Panc1 (cell line): ENCODE results near the gene GRID2IP. TPM values are rescaled to one million over a fixed set of nuclear protein-coding genes. Genes with fewer than 3 reads are reported as not detected.

Experiments used
- ATAC-seq: fragments of 200-7000 bp; cut with Tn5 transposase; 2 replicates; pipeline ENCODE4 v1.9.1; 2020; ENCODE audit warnings: mild to moderate bottlenecking, moderate library complexity
- BruUV-seq: library from RNA; stranded (reverse); fragments of 400-500 nt; replicated peaks from 2 replicates; lab custom pipeline; 2021; lab: Mats Ljungman, UMichigan
- CTCF ChIA-PET: fragments of 300-600 bp; sonication (Branson Sonifier 250); formaldehyde crosslinking; loops from one replicate; lab custom pipeline; 2022; ENCODE audit warnings: antibody characterized with exemption; lab: Charles Lee
- POLR2A ChIA-PET: fragments of 300-600 bp; sonication (Branson Sonifier 250); formaldehyde crosslinking; loops from one replicate; lab custom pipeline; 2022; ENCODE audit warnings: antibody characterized with exemption; lab: Charles Lee
- DNase-seq: peaks from one replicate; pipeline ENCODE4 v3.0.0-alpha.2; 2010; ENCODE audit warnings: low read depth, low spot score
- H3K27ac ChIP-seq: 2 replicates; pipeline ENCODE4 v1.5.1; 2011; ENCODE audit warnings: mild to moderate bottlenecking, low read length, inconsistent platforms
- H3K27me3 ChIP-seq: fragments of 200-500 bp; sonication (Bioruptor generic); 2 replicates; pipeline ENCODE4 v1.6.0; 2014; ENCODE audit warnings: low read length, inconsistent platforms; ENCODE audit not compliant: control insufficient read depth, insufficient read depth
- H3K36me3 ChIP-seq: fragments of 200-500 bp; sonication (Bioruptor generic); 2 replicates; pipeline ENCODE4 v1.5.1; 2014; ENCODE audit warnings: inconsistent platforms, mild to moderate bottlenecking, low read length, moderate library complexity; ENCODE audit not compliant: control insufficient read depth, insufficient read depth
- H3K4me1 ChIP-seq: 2 replicates; pipeline ENCODE4 v1.5.1; 2011; ENCODE audit warnings: inconsistent platforms, mild to moderate bottlenecking, low read length, moderate library complexity; ENCODE audit not compliant: control insufficient read depth, insufficient read depth
- H3K4me3 ChIP-seq, 2 experiments: 2 replicates each; pipeline ENCODE4 v1.5.1; 2011 to 2012; ENCODE audit warnings: low read depth in 2 of 2, low read length in 2 of 2, mild to moderate bottlenecking in 2 of 2, inconsistent platforms in 1 of 2, moderate library complexity in 1 of 2
- H3K9me3 ChIP-seq: fragments of 200-500 bp; sonication (Bioruptor generic); 2 replicates; pipeline ENCODE4 v1.5.1; 2014; ENCODE audit warnings: low read depth, mild to moderate bottlenecking, inconsistent platforms, low read length, moderate library complexity; ENCODE audit not compliant: control insufficient read depth, insufficient read depth
- CTCF ChIP-seq: fragments of 450-650 bp; IDR thresholded peaks from 2 replicates; pipeline ENCODE4 v1.5.1; 2017; ENCODE audit warnings: mild to moderate bottlenecking
- POLR2AphosphoS5 ChIP-seq: IDR thresholded peaks from 2 replicates; pipeline ENCODE4 v1.6.1; 2012; ENCODE audit warnings: mild to moderate bottlenecking, low read depth, low read length, moderate library complexity
- SIN3A ChIP-seq: IDR thresholded peaks from 2 replicates; pipeline ENCODE4 v1.6.1; 2012; ENCODE audit warnings: low read depth, mild to moderate bottlenecking, low read length, moderate library complexity, borderline replicate concordance; ENCODE audit not compliant: insufficient read depth
- TCF7L2 ChIP-seq: IDR thresholded peaks from 2 replicates; pipeline ENCODE4 v1.6.1; 2011; ENCODE audit warnings: mild to moderate bottlenecking, low read depth, low read length, inconsistent platforms
- in situ Hi-C: cut with HindIII; loops from 2 replicates; pipeline ENCODE4 v1.10.0; 2016; ENCODE audit warnings: low sequenced_read_pairs, low pct_unique_long_range_greater_than_20kb
- intact Hi-C: fragments of 100-400 bp; cut with micrococcal nuclease; formaldehyde crosslinking; loops from one replicate; pipeline ENCODE4 v1.10.0; 2022; ENCODE audit not compliant: unreplicated experiment
- total RNA-seq: library from RNA; stranded (reverse); gene quantifications from one replicate; pipeline ENCODE4 v1.2.1, GENCODE V29; 2021; ENCODE audit not compliant: unreplicated experiment
- TF ChIP-seq, protein P1 (sequence below), 2 experiments: IDR thresholded peaks; 2 replicates each; pipeline ENCODE4 v1.6.1; 2011 to 2012; ENCODE audit warnings: low read depth in 2 of 2, control low read depth in 1 of 2, low read length in 1 of 2, mild to moderate bottlenecking in 1 of 2, moderate library complexity in 1 of 2; ENCODE audit not compliant: insufficient read depth in 1 of 2

GRID2IP gene
- total RNA-seq, 1 experiment from 2014 or later = 0.13 TPM

- H3K4me3 ChIP-seq = no peak overlapping the region
- intact Hi-C loops = no loop called here
- no peak overlapping the region for H3K27ac ChIP-seq
- H3K9me3 ChIP-seq = no peaks in the 10 kb centered on the region
- POLR2A ChIA-PET = no interaction called here
- TF ChIP-seq POLR2AphosphoS5 = no peak
- TF ChIP-seq, protein P1, sequence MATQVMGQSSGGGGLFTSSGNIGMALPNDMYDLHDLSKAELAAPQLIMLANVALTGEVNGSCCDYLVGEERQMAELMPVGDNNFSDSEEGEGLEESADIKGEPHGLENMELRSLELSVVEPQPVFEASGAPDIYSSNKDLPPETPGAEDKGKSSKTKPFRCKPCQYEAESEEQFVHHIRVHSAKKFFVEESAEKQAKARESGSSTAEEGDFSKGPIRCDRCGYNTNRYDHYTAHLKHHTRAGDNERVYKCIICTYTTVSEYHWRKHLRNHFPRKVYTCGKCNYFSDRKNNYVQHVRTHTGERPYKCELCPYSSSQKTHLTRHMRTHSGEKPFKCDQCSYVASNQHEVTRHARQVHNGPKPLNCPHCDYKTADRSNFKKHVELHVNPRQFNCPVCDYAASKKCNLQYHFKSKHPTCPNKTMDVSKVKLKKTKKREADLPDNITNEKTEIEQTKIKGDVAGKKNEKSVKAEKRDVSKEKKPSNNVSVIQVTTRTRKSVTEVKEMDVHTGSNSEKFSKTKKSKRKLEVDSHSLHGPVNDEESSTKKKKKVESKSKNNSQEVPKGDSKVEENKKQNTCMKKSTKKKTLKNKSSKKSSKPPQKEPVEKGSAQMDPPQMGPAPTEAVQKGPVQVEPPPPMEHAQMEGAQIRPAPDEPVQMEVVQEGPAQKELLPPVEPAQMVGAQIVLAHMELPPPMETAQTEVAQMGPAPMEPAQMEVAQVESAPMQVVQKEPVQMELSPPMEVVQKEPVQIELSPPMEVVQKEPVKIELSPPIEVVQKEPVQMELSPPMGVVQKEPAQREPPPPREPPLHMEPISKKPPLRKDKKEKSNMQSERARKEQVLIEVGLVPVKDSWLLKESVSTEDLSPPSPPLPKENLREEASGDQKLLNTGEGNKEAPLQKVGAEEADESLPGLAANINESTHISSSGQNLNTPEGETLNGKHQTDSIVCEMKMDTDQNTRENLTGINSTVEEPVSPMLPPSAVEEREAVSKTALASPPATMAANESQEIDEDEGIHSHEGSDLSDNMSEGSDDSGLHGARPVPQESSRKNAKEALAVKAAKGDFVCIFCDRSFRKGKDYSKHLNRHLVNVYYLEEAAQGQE (IDR thresholded peaks at IDR 0.05; ENCODE audit: insufficient read depth in 1 of 2, low read depth in 2 of 2, low read length in 1 of 2) = no peak
- no peak for TF ChIP-seq SIN3A
- TF ChIP-seq CTCF = no peak
- BruUV-seq = no TSS peak
- no peaks in the 10 kb centered on the region for H3K36me3 ChIP-seq
- CTCF ChIA-PET = no interaction called here
- ATAC-seq = no peak
- no peaks in the 10 kb centered on the region for H3K27me3 ChIP-seq
- DNase-seq = no peak
- in situ Hi-C loops = no loop called here
- no peaks in the 10 kb centered on the region for H3K4me1 ChIP-seq
Observed at GRCh38 chr7:6563936-6564770, 12.9 kb upstream of the GRID2IP start.

GRCh38 chr7:6562106-6562505, 10.8 kb upstream of the GRID2IP start:
- BruUV-seq = no TSS peak
- DNase-seq (no peak), ATAC-seq (no peak)
- in situ Hi-C loops = no loop called here
- TF ChIP-seq SIN3A = no peak
- TF ChIP-seq CTCF = no peak
- TF ChIP-seq, protein P1 (IDR thresholded peaks at IDR 0.05; ENCODE audit: insufficient read depth in 1 of 2, low read depth in 2 of 2, low read length in 1 of 2) = no peak
- TF ChIP-seq TCF7L2 = no peak
- TF ChIP-seq POLR2AphosphoS5 = no peak
- POLR2A ChIA-PET = no interaction called here
- no peak overlapping the region for H3K4me3 ChIP-seq
- no peaks in the 10 kb centered on the region for H3K9me3 ChIP-seq
- H3K36me3 ChIP-seq = no peaks in the 10 kb centered on the region
- H3K27me3 ChIP-seq = no peaks in the 10 kb centered on the region
- intact Hi-C loops = no loop called here
- CTCF ChIA-PET = no interaction called here
- H3K27ac ChIP-seq = no peak overlapping the region
- H3K4me1 ChIP-seq = no peaks in the 10 kb centered on the region
